Activated naive CD4-positive, alpha-beta T cell treated with anti-CD3 and anti-CD28 coated beads, Interleukin-2, amount 50 U/mL, for 16 hours (primary cell): ENCODE results near the gene HSD11B2.

Source experiments
- DNase-seq: peaks from one replicate; pipeline ENCODE4 v3.0.0-alpha.2; 2020

HSD11B2 gene

GRCh38 chr16:67417333-67418061 lies 13.4 kb upstream of the HSD11B2 start:
- no peak for DNase-seq

GRCh38 chr16:67419502-67419901 lies 11.4 kb upstream of the HSD11B2 start:
- no peak for DNase-seq

GRCh38 chr16:67419931-67420330 lies 11.0 kb upstream of the HSD11B2 start:
- DNase-seq: no peak

GRCh38 chr16:67421030-67421429 lies 9.9 kb upstream of the HSD11B2 start:
- DNase-seq: no peak

GRCh38 chr16:67423015-67423414 lies 7.9 kb upstream of the HSD11B2 start:
- no peak for DNase-seq

GRCh38 chr16:67423611-67424260 lies 7.2 kb upstream of the HSD11B2 start:
- DNase-seq: no peak

GRCh38 chr16:67424261-67424615 lies 6.7 kb upstream of the HSD11B2 start:
- no peak for DNase-seq

GRCh38 chr16:67425061-67425460 lies 5.9 kb upstream of the HSD11B2 start:
- DNase-seq: no peak

GRCh38 chr16:67425580-67425979 lies 5.3 kb upstream of the HSD11B2 start:
- DNase-seq: no peak

GRCh38 chr16:67426022-67426421 lies 4.9 kb upstream of the HSD11B2 start:
- DNase-seq: no peak

GRCh38 chr16:67426950-67427349 lies 4.0 kb upstream of the HSD11B2 start:
- DNase-seq: no peak

GRCh38 chr16:67428146-67428731 lies 2.7 kb upstream of the HSD11B2 start:
- DNase-seq: peak; percentile 64

- DNase-seq: no peak
Measured at GRCh38 chr16:67429053-67429798, 1.7 kb upstream of the HSD11B2 start.

- no peak for DNase-seq
Measured at GRCh38 chr16:67429799-67430503, 970 bp upstream of the HSD11B2 start.

GRCh38 chr16:67430504-67430976 lies 381 bp upstream of the HSD11B2 start:
- peak; percentile 54 for DNase-seq

GRCh38 chr16:67431775-67432505 lies 1.0 kb downstream of the HSD11B2 start:
- no peak for DNase-seq

GRCh38 chr16:67432506-67432890 lies 1.6 kb downstream of the HSD11B2 start:
- no peak for DNase-seq

- DNase-seq: no peak
Measured at GRCh38 chr16:67433131-67433719, 2.3 kb downstream of the HSD11B2 start.

GRCh38 chr16:67435758-67436164 lies 4.8 kb downstream of the HSD11B2 start:
- DNase-seq: no peak

- no peak for DNase-seq
Measured at GRCh38 chr16:67436640-67437193, 5.8 kb downstream of the HSD11B2 start.

GRCh38 chr16:67437513-67437912 lies 6.6 kb downstream of the HSD11B2 start:
- DNase-seq: no peak
